Activated CD4-positive, alpha-beta T cell treated with anti-CD3 and anti-CD28 coated beads, Interleukin-2, amount 50 U/mL, for 24 hours (primary cell): ENCODE measurements around the gene RMND5B.
A peak's percentile ranks its signal among the peaks of the same experiment; 100 is the strongest.
"Not testable (repeated sequence)": the region's sequence is repeated elsewhere in the genome, so short reads cannot be mapped to it uniquely, and the experiment has no call there.

Experiments
- DNase-seq, 2 donors: peaks; one replicate each; pipeline ENCODE4 v3.0.0-alpha.2; 2020; ENCODE audit warnings: low read depth in 1 of 2, low spot score in 1 of 2

The RMND5B gene

GRCh38 chr5:178130576-178131445 lies at the start of gene RMND5B:
Gene RMND5B, plus strand, starts transcription at chr5:178131014. Its CDS starts 7,106 bp downstream, at chr5:178138120.
- DNase-seq: peak; percentile 65 to 78

GRCh38 chr5:178081571-178082243 lies 49.1 kb upstream of the RMND5B start:
- DNase-seq: no peak

GRCh38 chr5:178083922-178084321 lies 46.9 kb upstream of the RMND5B start:
- no peak for DNase-seq

GRCh38 chr5:178085316-178085715 lies 45.5 kb upstream of the RMND5B start:
- no peak for DNase-seq

- no peak for DNase-seq
Measured at GRCh38 chr5:178086266-178086665, 44.5 kb upstream of the RMND5B start.

- DNase-seq: not testable (repeated sequence)
Measured at GRCh38 chr5:178087199-178087598, 43.6 kb upstream of the RMND5B start.

GRCh38 chr5:178090856-178091255 lies 40.0 kb upstream of the RMND5B start:
- DNase-seq: no peak

- no peak for DNase-seq
Measured at GRCh38 chr5:178093134-178093533, 37.7 kb upstream of the RMND5B start.

- DNase-seq: no peak
Measured at GRCh38 chr5:178094345-178094744, 36.5 kb upstream of the RMND5B start.

GRCh38 chr5:178098685-178099084 lies 32.1 kb upstream of the RMND5B start:
- no peak for DNase-seq

GRCh38 chr5:178103612-178104011 lies 27.2 kb upstream of the RMND5B start:
- DNase-seq: no peak

GRCh38 chr5:178104492-178104891 lies 26.3 kb upstream of the RMND5B start:
- no peak for DNase-seq

GRCh38 chr5:178106086-178106485 lies 24.7 kb upstream of the RMND5B start:
- no peak for DNase-seq

GRCh38 chr5:178106556-178107239 lies 24.1 kb upstream of the RMND5B start:
- no peak for DNase-seq

- no peak for DNase-seq
Measured at GRCh38 chr5:178107756-178108310, 23.0 kb upstream of the RMND5B start.

GRCh38 chr5:178108446-178108845 lies 22.4 kb upstream of the RMND5B start:
- no peak for DNase-seq

GRCh38 chr5:178108966-178109365 lies 21.8 kb upstream of the RMND5B start:
- DNase-seq: no peak

- DNase-seq: no peak
Measured at GRCh38 chr5:178110511-178110910, 20.3 kb upstream of the RMND5B start.

GRCh38 chr5:178111925-178112324 lies 18.9 kb upstream of the RMND5B start:
- no peak for DNase-seq

GRCh38 chr5:178112545-178112944 lies 18.3 kb upstream of the RMND5B start:
- DNase-seq: no peak

- peak; percentile 60 to 77 for DNase-seq
Measured at GRCh38 chr5:178113141-178113787, 17.6 kb upstream of the RMND5B start, which contains the start of gene N4BP3. Gene N4BP3, plus strand, starts transcription at chr5:178113532. Its CDS starts 6,052 bp downstream, at chr5:178119584.
